NB4 (cell line): ENCODE measurements around the gene BTBD9.

Experiments
- DNase-seq: peaks from one replicate; pipeline ENCODE4 v3.0.0; 2010; ENCODE audit warnings: low read depth
- H3K4me3 ChIP-seq: one replicate; pipeline ENCODE4 v1.5.1; 2011; ENCODE audit warnings: mild to moderate bottlenecking, low read depth, low read length, moderate library complexity
- CTCF ChIP-seq: IDR thresholded peaks from one replicate; pipeline ENCODE4 v1.5.1; 2012; ENCODE audit warnings: low read depth, low read length
- MAX ChIP-seq: IDR thresholded peaks from 2 replicates; pipeline ENCODE4 v1.6.1; 2011; ENCODE audit warnings: low read depth, low read length
- MYC ChIP-seq: IDR thresholded peaks from 2 replicates; pipeline ENCODE4 v1.6.1; 2011; ENCODE audit warnings: low read depth, low read length
- POLR2A ChIP-seq: IDR thresholded peaks from 2 replicates; pipeline ENCODE4 v1.6.1; 2011; ENCODE audit warnings: mild to moderate bottlenecking; ENCODE audit not compliant: insufficient read length; ENCODE audit errors: extremely low read depth

BTBD9 gene

GRCh38 chr6:38684904-38685303, 45.2 kb upstream of the BTBD9 start:
- no peak for DNase-seq
- H3K4me3 ChIP-seq: no peak overlapping the region
- TF ChIP-seq MYC (no peak), MAX (no peak), CTCF (no peak), POLR2A (no peak)

- H3K4me3 ChIP-seq: no peak overlapping the region
- no peak for DNase-seq
- TF ChIP-seq POLR2A (no peak), MYC (no peak), CTCF (no peak), MAX (no peak)
These were observed 44.5 kb upstream of the BTBD9 start for GRCh38 chr6:38684237-38684636.

GRCh38 chr6:38681850-38682249, 42.1 kb upstream of the BTBD9 start:
- TF ChIP-seq MAX (no peak), CTCF (no peak), POLR2A (no peak), MYC (no peak)
- DNase-seq: no peak
- H3K4me3 ChIP-seq: no peak overlapping the region

- no peak for TF ChIP-seq MAX
- no peak for TF ChIP-seq MYC
- TF ChIP-seq CTCF: no peak
- no peak for TF ChIP-seq POLR2A
- no peak overlapping the region for H3K4me3 ChIP-seq
- DNase-seq: no peak
These were observed 39.9 kb upstream of the BTBD9 start for GRCh38 chr6:38679668-38680067.

GRCh38 chr6:38678178-38678760, 38.5 kb upstream of the BTBD9 start:
- H3K4me3 ChIP-seq: no peak overlapping the region
- TF ChIP-seq POLR2A: no peak
- no peak for TF ChIP-seq MAX
- no peak for TF ChIP-seq MYC
- no peak for TF ChIP-seq CTCF
- no peak for DNase-seq
